ENCODE results near the gene OCA2.

The OCA2 gene

GRCh38 chr15:28132524-28133275 is 33.6 kb upstream of the OCA2 start:
- in situ Hi-C loops (cut with HindIII; ENCODE audit: low sequenced_read_pairs), result no loop called here
- H3K4me3 ChIP-seq (ENCODE audit: low read depth, low read length), result no peak overlapping the region
- no peak for TF ChIP-seq CTCF (IDR thresholded peaks at IDR 0.05; ENCODE audit: low read depth, low read length)
- no peak for DNase-seq (ENCODE audit: low read depth, low spot score)

- in situ Hi-C loops (cut with HindIII; ENCODE audit: low sequenced_read_pairs), result no loop called here
- DNase-seq (ENCODE audit: low read depth, low spot score), result no peak
- no peak overlapping the region for H3K4me3 ChIP-seq (ENCODE audit: low read depth, low read length)
- no peak for TF ChIP-seq CTCF (IDR thresholded peaks at IDR 0.05; ENCODE audit: low read depth, low read length)
Measured at GRCh38 chr15:28131946-28132345, 32.8 kb upstream of the OCA2 start.

- TF ChIP-seq CTCF (IDR thresholded peaks at IDR 0.05; ENCODE audit: low read depth, low read length), result no peak
- no peak overlapping the region for H3K4me3 ChIP-seq (ENCODE audit: low read depth, low read length)
- in situ Hi-C loops (cut with HindIII; ENCODE audit: low sequenced_read_pairs), result no loop called here
- DNase-seq (ENCODE audit: low read depth, low spot score), result no peak
Measured at GRCh38 chr15:28131400-28131799, 32.3 kb upstream of the OCA2 start.

GRCh38 chr15:28130651-28131050 is 31.5 kb upstream of the OCA2 start:
- no peak for DNase-seq (ENCODE audit: low read depth, low spot score)
- no peak for TF ChIP-seq CTCF (IDR thresholded peaks at IDR 0.05; ENCODE audit: low read depth, low read length)
- H3K4me3 ChIP-seq (ENCODE audit: low read depth, low read length), result no peak overlapping the region
- in situ Hi-C loops (cut with HindIII; ENCODE audit: low sequenced_read_pairs), result no loop called here

GRCh38 chr15:28129231-28129848 is 30.2 kb upstream of the OCA2 start:
- no peak for DNase-seq (ENCODE audit: low read depth, low spot score)
- TF ChIP-seq CTCF (IDR thresholded peaks at IDR 0.05; ENCODE audit: low read depth, low read length), result no peak
- in situ Hi-C loops (cut with HindIII; ENCODE audit: low sequenced_read_pairs), result no loop called here

GRCh38 chr15:28128031-28128430 is 28.9 kb upstream of the OCA2 start:
- no peak overlapping the region for H3K4me3 ChIP-seq (ENCODE audit: low read depth, low read length)
- no peak for TF ChIP-seq CTCF (IDR thresholded peaks at IDR 0.05; ENCODE audit: low read depth, low read length)
- DNase-seq (ENCODE audit: low read depth, low spot score), result no peak
- in situ Hi-C loops (cut with HindIII; ENCODE audit: low sequenced_read_pairs), result no loop called here

More at GRCh38 chr15:28129231-28129848, 30.2 kb upstream of the OCA2 start:
- H3K4me3 ChIP-seq (ENCODE audit: low read depth, low read length), result no peak overlapping the region
